ENCODE results near the gene ZBTB20.

DNA sequence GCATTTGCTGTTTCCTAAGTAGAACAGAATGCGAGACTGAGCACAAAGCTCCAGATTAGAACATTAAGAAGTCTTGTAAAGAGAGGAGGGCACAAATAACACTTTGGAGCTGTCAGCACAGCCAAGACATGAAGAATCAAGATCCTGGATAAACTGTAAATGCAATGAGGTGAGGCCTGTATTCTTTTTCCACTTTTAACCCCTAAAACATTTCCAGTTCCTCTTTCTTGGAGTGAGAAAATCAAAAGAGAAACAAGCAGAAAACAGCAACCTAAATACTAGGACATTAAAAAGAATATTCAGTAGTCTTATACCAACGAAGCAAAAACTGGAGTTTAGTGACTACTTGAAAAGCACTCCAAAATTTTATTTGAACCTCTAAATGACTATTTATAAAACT lies 204.3 kb downstream of the ZBTB20 start:
- TF ChIP-seq EZH2 (IDR thresholded peaks at IDR 0.05; ENCODE audit: borderline replicate concordance, insufficient read depth, low read length, poor library complexity, severe bottlenecking) (no peak), CTCF (IDR thresholded peaks at IDR 0.05; ENCODE audit: poor library complexity, severe bottlenecking) (no peak), POLR2AphosphoS5 (IDR thresholded peaks at IDR 0.05) (no peak), MXI1 (conservative IDR thresholded peaks at IDR 0.05; ENCODE audit: poor library complexity, severe bottlenecking) (no peak)

Measured in neural cell (in vitro differentiated cells).